HCEC 1CT (cell line): ENCODE results near the gene CPLANE1.
"Not testable (repeated sequence)": the region's sequence is repeated elsewhere in the genome, so short reads cannot be mapped to it uniquely, and the experiment has no call there.

Source experiments
- DNase-seq: peaks from one replicate; pipeline ENCODE4 v3.0.0-alpha.2; 2017

Gene CPLANE1

DNA sequence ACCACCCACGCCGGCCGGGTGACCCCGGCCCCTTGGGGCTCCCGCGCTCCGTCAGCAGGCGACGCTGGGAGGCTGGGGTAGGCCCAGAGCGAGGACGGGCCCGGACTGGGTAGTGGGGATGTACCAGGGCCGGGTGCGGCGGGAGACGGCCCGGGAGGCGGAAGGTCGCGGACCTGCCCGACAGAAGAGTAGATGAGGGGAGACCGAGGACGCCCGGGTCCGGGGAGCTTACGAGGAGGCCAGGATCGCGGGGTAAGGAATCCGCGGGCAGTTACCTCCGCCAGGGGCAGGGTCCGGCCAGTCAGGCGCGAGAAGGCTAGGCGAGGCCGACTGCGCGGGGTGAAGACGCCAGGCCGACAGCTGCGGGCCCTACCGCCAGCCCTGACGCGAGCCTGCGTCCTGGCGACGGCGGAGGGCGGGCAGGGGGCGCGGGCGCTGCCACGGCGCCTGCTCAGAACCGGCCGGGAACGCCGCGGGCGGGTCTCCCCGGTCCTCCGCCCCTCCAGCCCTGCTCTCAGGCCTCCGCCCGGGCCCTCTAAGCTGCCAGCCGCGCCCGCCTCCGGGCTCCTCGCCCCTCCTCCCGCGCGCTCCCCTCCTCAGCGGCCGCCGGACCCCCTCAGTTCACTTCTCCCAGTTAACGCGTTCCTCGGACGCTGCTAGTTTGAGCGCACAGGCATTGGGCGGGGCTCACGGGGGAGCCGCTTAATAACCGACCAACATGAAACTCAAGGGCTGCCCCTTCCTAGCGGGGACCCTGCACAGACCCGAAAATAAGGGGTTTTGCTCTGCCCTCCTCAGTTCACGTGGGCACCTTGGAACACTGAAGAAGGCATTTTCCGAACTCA, at the start of gene CPLANE1:
CPLANE1 (minus strand) TSS at position 407 of the 845 bp plus-strand sequence. CDS start 1,678 bp downstream, outside the sequence.
- peak; percentile 71 for DNase-seq

DNA sequence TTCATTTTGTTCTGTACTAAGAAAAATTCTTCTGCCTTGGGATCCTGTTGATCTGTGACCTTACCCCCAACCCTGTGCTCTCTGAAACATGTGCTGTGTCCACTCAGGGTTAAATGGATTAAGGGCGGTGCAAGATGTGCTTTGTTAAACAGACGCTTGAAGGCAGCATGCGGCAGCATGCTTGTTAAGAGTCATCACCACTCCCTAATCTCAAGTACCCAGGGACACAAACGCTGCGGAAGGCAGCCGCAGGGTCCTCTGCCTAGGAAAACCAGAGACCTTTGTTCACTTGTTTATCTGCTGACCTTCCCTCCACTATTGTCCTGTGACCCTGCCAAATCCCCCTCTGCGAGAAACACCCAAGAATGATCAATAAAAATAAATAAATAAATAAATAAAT, 47.1 kb upstream of the CPLANE1 start:
- not testable (repeated sequence) for DNase-seq

DNA sequence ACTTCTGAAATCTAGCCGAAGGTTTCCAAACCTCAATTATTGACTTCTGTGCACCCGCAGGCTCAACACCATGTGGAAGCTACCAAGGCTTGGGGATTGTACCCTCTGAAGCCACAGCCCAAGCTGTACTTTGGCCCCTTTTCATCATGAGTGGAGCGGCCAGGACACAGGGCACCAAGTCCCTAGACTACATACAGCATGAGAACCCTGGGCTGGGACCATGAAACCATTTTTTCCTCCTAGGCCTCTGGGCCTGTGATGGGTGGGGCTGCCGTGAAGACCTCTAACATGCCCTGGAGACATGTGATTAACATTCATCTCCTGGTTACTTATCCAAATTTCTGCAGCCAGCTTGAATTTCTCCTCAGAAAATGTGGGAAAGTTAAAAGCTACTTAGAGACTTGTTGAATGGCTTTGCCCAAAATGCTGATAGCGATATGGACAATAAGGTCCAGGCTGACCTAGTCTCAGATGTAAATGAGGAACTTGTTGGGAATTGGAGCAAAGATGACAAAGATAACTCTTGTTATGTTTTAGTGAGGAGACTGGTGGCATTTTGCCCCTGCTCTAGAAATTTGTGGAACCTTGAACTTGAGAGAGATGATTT, 34.1 kb upstream of the CPLANE1 start:
- DNase-seq: no peak

DNA sequence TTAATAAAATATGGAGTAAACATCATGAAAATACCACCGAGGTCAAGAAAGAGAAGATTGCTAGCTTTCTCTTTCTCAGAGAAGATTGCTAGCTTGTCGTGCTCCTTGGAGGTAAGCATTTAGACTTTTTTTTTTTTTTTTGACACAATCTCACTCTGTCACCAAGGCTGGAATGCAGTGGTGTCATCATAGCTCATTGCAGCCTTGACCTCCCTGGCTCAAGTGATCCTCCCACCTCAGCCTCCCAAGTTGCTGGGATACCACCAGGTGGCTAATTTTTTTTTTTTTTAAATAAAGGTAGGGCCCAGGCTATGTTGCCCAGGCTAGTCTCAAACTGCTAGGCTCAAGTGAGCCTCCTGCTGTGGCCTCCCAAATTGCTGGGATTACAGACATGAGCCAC, 26.3 kb upstream of the CPLANE1 start:
- DNase-seq: no peak

DNA sequence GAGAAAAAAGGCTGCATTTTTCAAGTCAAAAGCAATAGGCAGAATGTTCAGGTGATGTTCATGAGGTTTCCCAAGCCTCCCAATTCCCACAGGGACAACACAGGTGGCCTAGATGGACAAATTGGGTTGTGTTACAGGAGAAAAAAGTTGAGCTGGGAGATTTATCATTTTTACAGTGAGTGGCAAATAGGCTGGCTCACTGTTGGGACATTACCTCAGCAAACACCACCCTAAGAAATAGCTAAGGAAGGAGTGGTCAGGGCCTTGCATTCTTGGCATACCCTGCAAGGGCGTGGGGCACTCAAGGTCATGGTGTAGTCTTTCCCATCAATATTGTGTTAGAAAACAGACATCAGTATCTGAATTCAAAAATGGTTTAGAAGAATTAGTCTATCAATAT, 23.3 kb upstream of the CPLANE1 start:
- DNase-seq: peak; percentile 37

DNA sequence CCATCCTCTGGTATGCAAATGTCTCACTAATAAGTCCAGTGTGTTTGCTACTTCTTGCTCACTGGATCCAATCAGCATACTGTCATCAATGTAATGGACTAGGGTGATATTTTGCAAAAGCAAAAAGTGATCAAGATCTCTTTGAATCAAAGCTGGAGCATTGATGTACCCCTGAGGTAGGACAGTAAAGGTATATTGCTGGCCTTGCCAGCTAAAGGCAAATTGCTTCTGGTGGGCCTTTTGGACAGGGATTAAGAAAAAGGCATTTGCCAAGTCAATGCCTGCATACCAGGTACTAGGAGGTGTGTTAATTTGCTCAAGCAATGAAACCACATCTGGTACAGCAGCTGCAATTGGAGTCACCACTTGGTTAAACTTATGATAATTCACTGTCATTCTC, 18.9 kb upstream of the CPLANE1 start:
- DNase-seq: not testable (repeated sequence)

DNA sequence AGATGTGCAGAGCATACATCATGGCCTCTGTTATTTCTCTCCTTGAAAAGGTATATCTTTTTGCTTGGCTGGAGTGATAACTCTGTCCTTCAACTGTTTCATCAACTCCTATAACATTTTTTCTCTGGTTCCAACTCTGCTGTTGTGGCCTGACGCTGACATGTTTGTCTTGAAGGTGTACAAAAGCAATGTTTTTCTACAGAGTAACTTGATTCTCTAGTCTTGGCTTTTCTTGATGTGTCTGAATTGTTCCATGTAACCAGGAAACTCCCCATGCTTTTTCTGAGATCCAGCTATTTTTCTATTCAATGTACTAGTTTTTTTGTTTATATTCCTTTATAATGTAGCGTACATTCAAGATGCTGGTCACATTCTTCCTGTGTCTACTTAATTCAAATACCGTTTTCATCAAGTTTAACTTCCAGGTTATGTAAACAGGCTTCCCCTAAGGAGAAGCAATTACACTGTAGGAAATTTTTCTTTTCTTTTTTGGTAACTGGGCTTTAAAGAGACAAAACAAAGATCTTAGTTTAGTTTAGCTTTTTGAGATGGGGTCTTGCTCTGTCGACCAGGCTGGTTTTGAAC, 6.7 kb upstream of the CPLANE1 start:
- DNase-seq: no peak

DNA sequence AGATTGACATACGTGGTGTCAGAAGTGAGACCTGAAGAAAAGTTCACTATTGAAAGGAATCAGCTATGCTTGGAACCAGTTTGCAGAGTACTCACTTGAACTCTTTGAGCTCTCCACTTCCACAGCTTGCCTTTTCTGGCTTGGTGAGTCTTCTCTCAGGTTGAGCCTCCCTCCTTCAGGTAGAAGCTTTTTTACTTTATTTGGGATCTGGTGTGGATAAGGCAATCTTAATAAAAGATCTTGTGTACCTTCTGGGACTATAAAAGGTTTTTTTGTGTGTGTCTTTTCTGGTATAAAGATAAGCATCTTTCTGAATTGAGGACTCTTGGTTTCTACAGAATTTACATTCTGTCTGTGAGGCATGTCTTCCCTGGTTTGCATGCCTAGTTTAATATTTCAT, 5.4 kb upstream of the CPLANE1 start:
- no peak for DNase-seq

DNA sequence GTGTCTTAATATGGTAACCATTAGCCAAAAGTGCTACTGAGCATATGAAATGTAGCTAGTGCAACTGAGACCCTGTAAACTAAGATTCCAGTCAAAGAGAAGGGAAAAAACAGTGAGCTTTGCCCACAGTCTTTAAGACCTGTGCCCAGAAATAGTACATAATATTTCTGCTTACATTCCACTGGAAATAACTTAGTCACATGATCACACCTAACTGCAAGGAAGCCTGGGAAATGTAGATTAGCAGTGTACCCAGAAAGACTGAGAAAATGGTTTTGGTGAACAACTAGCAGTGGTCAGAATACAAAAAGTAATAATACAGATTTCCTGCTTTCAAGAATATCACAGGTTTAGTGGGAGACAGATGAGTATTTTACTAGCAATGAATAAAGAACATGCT, 2.5 kb upstream of the CPLANE1 start:
- no peak for DNase-seq

DNA sequence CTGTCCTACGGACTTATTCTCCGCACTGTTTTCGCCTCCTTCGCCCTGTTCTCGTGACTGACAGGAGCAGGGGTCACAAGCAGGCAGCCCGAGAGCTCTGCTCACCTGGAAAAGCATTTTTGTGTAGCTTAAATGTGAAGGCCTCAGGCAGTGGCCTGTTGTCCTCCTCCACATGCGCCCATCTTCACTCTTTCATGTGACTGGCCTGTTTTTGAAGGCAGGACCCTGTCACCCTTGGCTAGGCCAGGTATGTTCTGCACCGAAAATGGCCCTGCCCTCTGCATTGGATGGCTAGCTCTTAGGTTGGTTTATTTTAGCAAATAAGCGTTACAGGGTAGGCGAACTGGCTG, 614 bp upstream of the CPLANE1 start:
- DNase-seq: no peak

DNA sequence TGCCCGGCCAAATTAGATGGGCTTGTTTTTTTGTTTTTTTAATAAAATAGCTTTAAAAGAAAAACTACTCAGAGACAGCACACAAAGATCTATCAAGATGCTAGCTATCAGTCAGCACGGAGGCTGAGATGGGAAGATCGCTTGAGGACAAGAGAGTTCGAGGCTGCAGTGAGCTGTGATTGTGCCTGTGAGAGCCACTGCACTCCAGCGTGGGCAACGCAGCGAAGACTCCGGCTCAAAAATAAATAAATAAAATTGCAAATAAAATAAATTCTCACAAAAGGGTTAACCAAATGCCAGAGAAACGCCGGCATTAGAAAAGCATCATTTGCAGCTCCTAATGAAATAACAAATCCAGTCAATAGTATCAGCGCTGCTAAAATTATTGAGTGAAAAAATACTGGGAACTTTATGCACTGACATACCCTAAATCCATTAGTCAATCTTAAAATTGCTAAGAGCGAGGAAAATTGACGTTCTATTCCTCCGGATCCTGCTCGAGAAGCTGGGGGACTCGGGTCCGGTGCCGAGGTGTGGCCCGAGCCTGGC, 681 bp downstream of the CPLANE1 start:
- peak; percentile 7 for DNase-seq

DNA sequence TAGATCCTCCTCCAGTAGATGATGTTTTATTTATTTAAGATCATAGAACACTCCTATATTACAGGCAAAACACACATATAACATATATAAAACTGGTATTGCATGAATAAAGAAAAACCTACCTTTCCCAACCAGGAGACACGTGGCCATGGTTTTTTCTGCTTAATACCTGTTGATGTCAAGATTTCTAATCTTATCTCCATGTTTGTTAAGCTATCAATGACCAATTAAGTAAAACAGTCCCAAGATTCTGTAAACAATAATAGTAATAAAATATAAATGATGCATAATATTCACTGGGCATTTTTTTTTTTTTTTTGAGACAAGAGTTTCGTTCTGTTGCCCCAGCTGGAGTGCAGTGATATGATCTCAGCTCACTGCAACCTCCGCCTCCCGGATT, 1.7 kb downstream of the CPLANE1 start:
- no peak for DNase-seq

DNA sequence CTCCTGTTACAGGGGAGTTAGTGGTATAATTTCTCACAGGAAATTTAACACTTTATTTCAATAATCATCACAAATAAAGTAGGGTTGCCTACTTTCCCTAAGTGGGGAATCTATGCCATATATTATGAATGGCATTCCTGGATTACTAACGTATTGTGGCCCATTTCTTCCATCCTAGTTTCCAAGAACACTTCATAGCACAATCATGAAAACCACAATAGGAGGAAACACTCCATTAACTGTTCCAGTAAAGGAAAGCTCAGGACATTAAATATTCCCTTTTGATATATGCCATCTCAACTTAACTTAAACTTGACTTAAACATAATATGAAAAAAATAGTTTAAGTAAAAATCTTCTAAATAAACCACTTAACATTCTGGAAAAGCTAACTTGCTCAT, 2.1 kb downstream of the CPLANE1 start:
- DNase-seq: no peak

DNA sequence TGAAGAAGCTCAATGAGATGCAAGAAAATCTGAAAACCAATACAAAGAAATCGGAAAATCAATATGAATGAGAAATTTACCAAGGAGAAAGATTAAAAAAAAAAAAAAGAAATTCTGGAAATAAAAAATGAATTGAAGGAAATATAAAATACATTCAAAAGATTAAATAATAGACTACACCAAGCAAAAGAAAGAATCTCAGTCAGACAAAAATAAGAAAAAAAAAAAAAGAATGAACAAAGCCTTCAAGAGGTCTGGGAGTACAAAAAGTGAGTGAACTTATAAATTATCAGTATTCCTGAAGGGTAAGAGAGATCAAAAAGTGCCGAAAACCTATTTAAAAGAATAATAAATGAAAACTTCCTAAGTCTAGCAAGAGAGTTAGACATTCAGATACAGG, 14.9 kb downstream of the CPLANE1 start:
- DNase-seq: no peak

DNA sequence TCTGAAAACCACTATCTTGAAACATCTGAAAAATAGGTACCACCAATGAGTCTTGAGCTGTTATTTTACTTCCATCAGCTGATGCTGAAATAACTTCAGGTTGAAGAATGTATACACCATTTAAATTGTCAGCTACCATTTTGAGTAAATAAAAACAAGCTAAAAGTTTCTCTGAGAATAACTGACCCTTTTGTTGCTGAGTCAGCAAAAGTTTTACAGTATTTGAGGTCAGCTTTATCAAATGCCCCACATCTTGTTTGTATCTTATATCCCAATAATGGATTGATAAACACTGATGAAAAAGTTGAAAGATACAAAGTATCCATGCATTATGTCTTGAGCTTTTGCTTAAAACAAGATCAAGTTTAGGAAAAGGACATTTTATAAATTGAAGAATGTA, 22.8 kb downstream of the CPLANE1 start:
- DNase-seq: no peak

DNA sequence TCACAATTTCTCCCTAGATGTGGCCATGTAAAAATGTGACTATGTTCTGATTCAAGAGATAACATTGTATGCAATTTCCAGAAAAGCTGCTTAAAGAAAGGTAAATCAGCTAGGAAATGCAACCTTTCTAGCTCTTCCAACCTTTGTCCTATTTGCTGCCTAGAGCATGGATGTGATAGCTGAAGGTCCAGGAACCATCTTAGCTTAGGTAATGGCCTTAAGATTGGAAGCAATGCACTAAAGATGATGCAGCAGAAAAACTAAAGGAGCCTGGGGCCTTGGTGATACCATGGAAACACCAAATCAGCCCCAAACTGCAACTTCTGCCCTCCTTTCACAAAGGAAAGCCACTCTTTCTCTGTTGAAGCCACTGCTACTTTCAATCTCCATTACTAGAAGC, 27.0 kb downstream of the CPLANE1 start:
- no peak for DNase-seq

DNA sequence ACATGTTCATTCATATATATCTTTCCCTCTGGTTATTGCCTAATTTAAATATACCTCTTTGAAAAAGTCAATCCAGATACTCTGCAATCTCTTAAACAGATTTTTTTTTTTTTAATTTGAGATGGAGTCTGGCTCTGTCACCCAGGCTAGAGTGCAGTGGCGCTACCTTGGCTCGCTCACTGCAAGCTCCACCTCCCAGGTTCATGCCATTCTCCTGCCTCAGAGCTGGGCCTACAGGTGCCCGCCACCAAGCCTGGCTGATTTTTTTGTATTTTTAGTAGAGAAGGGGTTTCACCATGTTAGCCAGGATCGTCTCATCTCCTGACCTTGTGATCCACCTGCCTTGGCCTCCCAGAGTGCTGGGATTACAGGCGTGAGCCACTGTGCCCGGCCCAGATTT, 28.8 kb downstream of the CPLANE1 start:
- not testable (repeated sequence) for DNase-seq

DNA sequence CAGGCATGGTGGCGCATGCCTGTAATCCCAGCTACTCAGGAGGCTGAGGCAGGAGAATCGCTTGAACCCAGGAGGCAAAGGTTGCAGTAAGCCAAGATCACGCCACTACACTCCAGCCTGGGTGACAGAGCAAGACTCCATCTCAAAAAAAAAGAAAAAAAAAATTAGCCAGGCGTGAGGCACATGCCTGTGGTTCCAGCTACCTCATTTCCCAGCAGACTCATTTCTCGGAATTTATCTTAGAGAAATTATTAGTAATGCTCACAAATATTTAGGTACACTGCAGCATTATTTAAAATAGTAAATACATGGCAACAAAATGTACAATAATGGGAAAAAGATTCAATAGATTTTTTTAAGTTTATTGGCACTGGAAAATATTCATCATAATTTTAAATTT, 29.8 kb downstream of the CPLANE1 start:
- DNase-seq: peak; percentile 11

DNA sequence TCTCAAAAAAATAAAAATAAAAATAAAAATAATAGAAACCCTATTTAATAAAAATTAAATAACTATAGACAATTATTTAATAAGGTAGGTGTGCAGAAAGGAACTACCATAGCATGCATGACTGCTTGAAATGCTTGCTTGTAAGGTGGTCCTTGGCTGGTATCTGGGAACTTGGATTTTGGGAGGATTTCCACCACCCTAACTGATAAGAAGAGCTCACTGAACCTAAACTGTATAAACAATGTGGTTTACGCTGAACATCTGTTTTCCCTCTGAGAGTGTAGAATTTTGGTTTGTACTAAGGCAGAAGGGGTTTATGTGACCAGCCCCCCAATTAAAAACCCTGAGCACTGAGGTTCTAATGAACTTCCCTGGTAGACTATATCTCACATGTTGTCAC, 31.2 kb downstream of the CPLANE1 start:
- no peak for DNase-seq

DNA sequence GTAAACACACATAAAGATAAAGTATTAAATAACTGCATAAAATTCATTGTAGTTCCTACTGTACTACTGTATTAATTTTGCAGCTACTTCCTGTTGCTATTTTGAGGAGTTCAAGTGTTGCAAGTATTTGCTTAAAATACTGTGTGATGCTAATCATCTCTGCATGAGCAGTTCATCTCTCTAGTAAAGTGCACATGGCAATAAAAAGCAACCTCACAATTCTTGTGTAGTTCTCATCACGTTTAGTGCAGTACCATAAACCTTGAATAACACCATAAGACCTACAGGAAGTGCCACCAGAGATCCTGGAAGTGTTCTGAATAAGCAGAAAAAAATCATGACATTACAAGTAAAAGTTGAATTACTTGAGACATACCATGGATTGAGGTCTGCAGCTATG, 34.6 kb downstream of the CPLANE1 start:
- no peak for DNase-seq

DNA sequence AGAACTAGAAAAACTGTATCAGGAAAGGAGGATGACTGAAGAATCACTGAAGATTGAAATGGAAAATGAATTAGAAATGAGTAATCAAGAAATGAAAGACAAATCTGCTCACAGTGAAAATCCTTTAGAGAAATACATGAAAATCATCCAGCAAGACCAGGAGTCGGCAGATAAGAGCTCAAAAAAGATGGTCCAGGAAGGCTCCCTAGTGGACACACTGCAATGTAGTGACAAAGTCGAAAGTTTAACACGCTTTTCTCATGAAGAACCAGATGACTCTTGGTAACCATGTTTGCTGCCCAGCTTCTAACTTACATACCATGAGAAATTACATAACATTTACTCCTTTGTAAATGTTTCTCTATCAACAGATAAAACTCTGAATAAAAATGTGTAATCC, 37.1 kb downstream of the CPLANE1 start:
- DNase-seq: no peak

DNA sequence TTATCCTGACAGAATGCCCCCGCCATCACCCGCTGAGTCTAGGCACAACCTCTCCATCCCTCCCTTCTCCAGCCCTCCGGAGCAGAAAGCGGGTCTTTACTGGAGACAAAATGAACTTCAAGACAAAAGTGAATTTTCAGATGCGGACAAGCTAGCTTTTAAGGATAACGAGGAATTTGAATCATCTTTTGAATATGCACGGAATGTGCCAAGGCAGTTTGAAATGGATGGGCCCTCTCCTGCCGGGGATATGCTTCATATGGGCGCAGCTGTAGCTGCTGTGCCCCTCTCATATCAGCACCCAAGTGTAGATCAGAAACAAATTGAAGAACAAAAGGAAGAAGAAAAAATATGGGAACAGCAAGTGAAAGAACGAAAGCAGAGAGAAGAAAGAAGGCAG, 37.5 kb downstream of the CPLANE1 start:
- DNase-seq: no peak

DNA sequence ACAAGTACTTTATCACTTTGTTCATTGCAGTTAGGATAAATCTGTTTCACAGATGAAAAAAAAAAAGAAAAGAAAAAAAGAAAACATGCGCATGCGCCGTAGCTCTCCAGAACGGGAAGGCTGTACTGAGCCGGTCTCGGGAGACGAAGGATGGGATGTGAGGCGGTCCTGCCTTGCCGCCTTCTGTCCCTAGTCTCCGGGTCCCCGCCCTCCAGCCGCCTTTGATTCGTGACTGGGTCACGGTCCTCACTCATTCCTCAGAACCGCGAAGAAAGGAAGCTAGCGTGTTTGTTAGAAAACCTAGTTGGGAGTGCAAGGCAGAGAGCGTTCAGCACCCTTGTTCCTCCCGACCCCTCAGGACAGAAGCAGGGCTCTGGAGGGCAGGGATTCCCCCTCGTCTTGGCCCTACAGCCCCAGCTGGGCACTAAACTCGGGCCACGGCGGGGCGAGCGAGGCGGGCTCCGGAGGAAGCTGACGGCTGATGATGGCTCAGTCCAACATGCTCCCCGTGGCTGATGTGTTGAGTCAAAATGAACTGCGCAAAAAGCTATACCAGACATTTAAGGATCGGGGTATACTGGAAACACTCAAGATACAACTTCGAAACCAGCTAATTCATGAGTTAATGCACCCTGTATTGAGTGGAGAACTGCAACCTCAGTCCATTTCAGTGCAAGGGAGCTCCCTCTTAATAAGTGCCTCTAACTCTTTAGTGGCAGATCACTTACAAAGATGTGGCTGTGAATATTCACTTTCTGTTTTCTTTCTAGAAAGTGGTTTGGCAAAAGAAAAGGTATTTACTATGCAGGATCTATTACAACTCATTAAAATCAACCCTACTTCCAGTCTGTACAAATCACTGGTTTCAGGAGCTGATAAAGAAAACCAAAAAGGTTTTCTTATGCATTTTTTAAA, 40.0 kb downstream of the CPLANE1 start:
- no peak for DNase-seq
